Subcutaneous abdominal adipose tissue (tissue), 5 donors: Measurements from ENCODE around the gene MAP4K4.

ENCODE experiments used
- H3K27ac ChIP-seq: one replicate; pipeline ENCODE4 v1.7.0; 2013; ENCODE audit warnings: low read depth, mild to moderate bottlenecking, inconsistent platforms, low read length, moderate library complexity
- H3K27me3 ChIP-seq, 5 donors: one replicate each; pipeline ENCODE4 v1.7.0; 2013; ENCODE audit warnings: low read length in 5 of 5, inconsistent platforms in 1 of 5; ENCODE audit not compliant: control insufficient read depth in 5 of 5, insufficient read depth in 4 of 5
- H3K36me3 ChIP-seq, 5 donors: one replicate each; pipeline ENCODE4 v1.7.0; 2013; ENCODE audit warnings: low read length in 5 of 5; ENCODE audit not compliant: control insufficient read depth in 5 of 5, insufficient read depth in 5 of 5
- H3K4me1 ChIP-seq, 5 donors: one replicate each; pipeline ENCODE4 v1.7.0; 2013; ENCODE audit warnings: low read length in 5 of 5, mild to moderate bottlenecking in 3 of 5, moderate library complexity in 1 of 5; ENCODE audit not compliant: control insufficient read depth in 5 of 5, insufficient read depth in 5 of 5
- H3K4me3 ChIP-seq, 5 donors: one replicate each; pipeline ENCODE4 v1.7.0; 2013; ENCODE audit warnings: low read length in 5 of 5, low read depth in 1 of 5
- H3K9ac ChIP-seq, 5 donors: one replicate each; pipeline ENCODE4 v1.7.0; 2013; ENCODE audit warnings: low read length in 5 of 5, mild to moderate bottlenecking in 4 of 5, moderate library complexity in 3 of 5
- H3K9me3 ChIP-seq, 5 donors: one replicate each; pipeline ENCODE4 v1.7.0; 2013; ENCODE audit warnings: low read length in 5 of 5; ENCODE audit not compliant: control insufficient read depth in 5 of 5
- donor health status: healthy.
- donor health status: healthy.
- donor health status: healthy.
- donor health status: healthy.
- donor health status: healthy.

Gene MAP4K4

GRCh38 chr2:101676674-101677073 is 20.8 kb upstream of the MAP4K4 start:
- H3K9me3 ChIP-seq: peaks cover 2 to 8% (median 5%) of the 10 kb centered on the region in 5 donors
- H3K4me1 ChIP-seq: no peaks in the 10 kb centered on the region

GRCh38 chr2:101677658-101678057 is 19.8 kb upstream of the MAP4K4 start:
- peaks cover 0 to 4% (median 0%) of the 10 kb centered on the region in 5 donors for H3K9me3 ChIP-seq
- no peaks in the 10 kb centered on the region for H3K36me3 ChIP-seq
- no peak overlapping the region for H3K4me3 ChIP-seq
- H3K9ac ChIP-seq: no peak overlapping the region
- no peak overlapping the region for H3K27ac ChIP-seq
- H3K27me3 ChIP-seq: no peaks in the 10 kb centered on the region
- no peaks in the 10 kb centered on the region for H3K4me1 ChIP-seq

More at GRCh38 chr2:101676674-101677073, 20.8 kb upstream of the MAP4K4 start:
- H3K27ac ChIP-seq: no peak overlapping the region
- no peak overlapping the region for H3K4me3 ChIP-seq
- H3K27me3 ChIP-seq: no peaks in the 10 kb centered on the region
- H3K36me3 ChIP-seq: no peaks in the 10 kb centered on the region
- H3K9ac ChIP-seq: no peak overlapping the region

DNA sequence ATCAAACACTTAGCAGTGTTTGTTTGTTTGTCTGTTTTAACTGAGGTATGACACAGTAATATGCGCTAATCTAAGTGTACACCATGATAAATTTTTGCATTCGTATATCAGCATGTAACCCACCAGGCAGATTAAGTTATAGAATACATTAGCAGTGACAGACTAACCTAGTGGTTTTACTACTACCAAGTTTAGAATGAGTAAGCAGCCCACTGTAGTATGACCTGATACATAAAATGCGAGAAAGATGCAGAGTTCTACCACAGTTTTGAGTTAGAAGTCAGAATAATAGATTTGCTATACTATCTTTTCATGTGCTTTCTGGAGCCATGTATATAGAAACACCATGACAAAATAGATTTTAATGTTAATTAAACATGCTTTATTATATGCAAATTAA is 19.1 kb upstream of the MAP4K4 start:
- no peak overlapping the region for H3K9ac ChIP-seq
- no peak overlapping the region for H3K4me3 ChIP-seq

GRCh38 chr2:101679037-101679726 is 18.3 kb upstream of the MAP4K4 start:
- no peaks in the 10 kb centered on the region for H3K4me1 ChIP-seq
- no peak overlapping the region for H3K4me3 ChIP-seq
- H3K27ac ChIP-seq: no peak overlapping the region
- H3K9ac ChIP-seq: no peak overlapping the region
- no peaks in the 10 kb centered on the region for H3K27me3 ChIP-seq
- peaks cover 0 to 4% (median 0%) of the 10 kb centered on the region in 5 donors for H3K9me3 ChIP-seq
- no peaks in the 10 kb centered on the region for H3K36me3 ChIP-seq

More for the DNA sequence above, 19.1 kb upstream of the MAP4K4 start:
- H3K4me1 ChIP-seq: no peaks in the 10 kb centered on the region
- no peak overlapping the region for H3K27ac ChIP-seq
- peaks cover 0 to 4% (median 0%) of the 10 kb centered on the region in 5 donors for H3K9me3 ChIP-seq
- no peaks in the 10 kb centered on the region for H3K27me3 ChIP-seq
- H3K36me3 ChIP-seq: no peaks in the 10 kb centered on the region

DNA sequence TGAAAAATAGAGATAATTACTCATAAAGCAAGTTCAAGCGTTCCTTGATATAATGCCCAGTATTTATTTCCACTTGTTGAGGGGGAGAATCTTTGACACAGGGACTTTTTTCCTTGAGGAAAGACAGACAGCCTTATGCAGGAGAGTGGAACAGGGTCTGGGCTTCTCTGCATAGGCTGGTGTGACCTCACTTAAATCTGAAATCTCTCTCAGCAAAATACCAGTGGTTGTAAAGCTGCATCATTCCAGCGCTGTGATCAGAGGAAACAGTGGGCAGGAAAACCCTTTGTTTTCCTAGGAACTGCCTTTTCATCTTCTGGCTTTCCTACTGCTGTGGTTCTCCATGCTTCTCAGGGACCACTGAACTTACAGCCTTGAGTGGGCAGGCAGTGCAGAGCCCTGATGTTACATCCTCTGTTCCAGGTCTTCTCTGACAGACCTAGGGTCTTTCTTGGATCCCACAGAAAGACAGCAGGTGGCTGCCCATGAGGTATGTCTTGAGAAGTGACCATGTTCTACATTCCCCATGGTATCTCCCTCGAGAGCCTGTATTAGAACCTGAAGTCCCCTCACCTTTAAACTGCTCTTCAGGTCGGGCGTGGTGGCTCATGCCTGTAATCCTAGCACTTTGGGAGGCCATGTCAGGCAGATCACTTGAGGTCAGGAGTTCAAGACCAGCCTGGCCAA is 17.6 kb upstream of the MAP4K4 start:
- Histone ChIP-seq H3K27ac (no peak overlapping the region), H3K9me3 (peaks cover 0 to 4% (median 0%) of the 10 kb centered on the region in 5 donors), H3K4me3 (no peak overlapping the region), H3K4me1 (no peaks in the 10 kb centered on the region), H3K9ac (no peak overlapping the region), H3K27me3 (no peaks in the 10 kb centered on the region), H3K36me3 (no peaks in the 10 kb centered on the region)

GRCh38 chr2:101682311-101682710 is 15.2 kb upstream of the MAP4K4 start:
- Histone ChIP-seq H3K4me1 (no peaks in the 10 kb centered on the region), H3K9ac (no peak overlapping the region)

GRCh38 chr2:101684313-101684712 is 13.2 kb upstream of the MAP4K4 start:
- no peaks in the 10 kb centered on the region for H3K9me3 ChIP-seq
- no peaks in the 10 kb centered on the region for H3K4me1 ChIP-seq
- no peak overlapping the region for H3K4me3 ChIP-seq
- H3K27ac ChIP-seq: no peak overlapping the region
- H3K9ac ChIP-seq: no peak overlapping the region
- H3K27me3 ChIP-seq: no peaks in the 10 kb centered on the region
- no peaks in the 10 kb centered on the region for H3K36me3 ChIP-seq

More at GRCh38 chr2:101682311-101682710, 15.2 kb upstream of the MAP4K4 start:
- H3K27me3 ChIP-seq: no peaks in the 10 kb centered on the region
- H3K27ac ChIP-seq: no peak overlapping the region
- H3K9me3 ChIP-seq: peaks cover 0 to 4% (median 0%) of the 10 kb centered on the region in 5 donors
- H3K4me3 ChIP-seq: no peak overlapping the region
- H3K36me3 ChIP-seq: no peaks in the 10 kb centered on the region

- Histone ChIP-seq H3K36me3 (no peaks in the 10 kb centered on the region), H3K4me1 (no peaks in the 10 kb centered on the region), H3K27me3 (no peaks in the 10 kb centered on the region), H3K27ac (no peak overlapping the region), H3K4me3 (no peak overlapping the region), H3K9ac (no peak overlapping the region), H3K9me3 (no peaks in the 10 kb centered on the region)
Measured at GRCh38 chr2:101688261-101688660, 9.2 kb upstream of the MAP4K4 start.

DNA sequence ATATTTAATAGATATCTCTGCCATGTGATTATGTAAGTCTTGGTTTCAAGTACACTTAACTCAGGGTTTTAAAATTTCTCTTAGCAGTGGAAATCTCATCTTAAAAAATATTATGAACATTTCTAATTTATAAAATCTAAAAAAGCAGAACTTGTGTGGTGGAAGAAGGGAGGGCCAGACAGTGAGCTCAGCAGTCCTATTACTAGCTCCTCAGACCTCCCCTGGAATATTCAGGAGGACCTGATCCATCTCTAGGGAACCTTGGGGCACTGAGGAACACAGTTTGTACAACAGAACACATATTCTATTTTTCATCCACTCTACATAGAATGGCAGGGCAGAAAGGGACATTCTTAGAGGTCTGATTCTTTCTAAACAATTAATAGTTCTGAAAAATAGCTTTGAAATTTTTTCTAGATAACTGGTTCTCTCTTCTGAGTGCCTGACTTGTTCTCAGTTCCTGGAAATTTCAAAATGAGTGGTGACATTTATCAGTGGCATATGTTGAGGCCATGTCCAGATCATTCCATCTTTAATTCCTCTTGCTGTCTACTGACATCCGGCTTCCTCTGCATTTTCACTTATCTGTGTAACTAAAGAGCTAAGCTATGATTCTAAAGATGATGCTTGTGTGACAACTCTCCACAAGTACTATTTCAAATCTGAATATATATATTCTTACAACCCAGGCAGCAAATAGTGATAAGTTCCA is 8.2 kb upstream of the MAP4K4 start:
- no peaks in the 10 kb centered on the region for H3K4me1 ChIP-seq
- no peaks in the 10 kb centered on the region for H3K36me3 ChIP-seq
- no peaks in the 10 kb centered on the region for H3K9me3 ChIP-seq
- no peak overlapping the region for H3K9ac ChIP-seq
- no peak overlapping the region for H3K4me3 ChIP-seq
- no peak overlapping the region for H3K27ac ChIP-seq
- no peaks in the 10 kb centered on the region for H3K27me3 ChIP-seq
